ENCODE results near the gene TIGD4. TPM values are rescaled to one million over a fixed set of nuclear protein-coding genes. Genes with fewer than 3 reads are reported as not detected.

The TIGD4 gene
- total and polyA plus RNA-seq, 2 of the 13 experiments (the other 11 are each of a cell fraction or from before 2014, with no cell fraction given), result 0.15 to 0.62 TPM

GRCh38 chr4:152779513-152780266 is at the start of gene TIGD4, which contains the start of gene ARFIP1 (continued):
- TF ChIP-seq, protein P1, sequence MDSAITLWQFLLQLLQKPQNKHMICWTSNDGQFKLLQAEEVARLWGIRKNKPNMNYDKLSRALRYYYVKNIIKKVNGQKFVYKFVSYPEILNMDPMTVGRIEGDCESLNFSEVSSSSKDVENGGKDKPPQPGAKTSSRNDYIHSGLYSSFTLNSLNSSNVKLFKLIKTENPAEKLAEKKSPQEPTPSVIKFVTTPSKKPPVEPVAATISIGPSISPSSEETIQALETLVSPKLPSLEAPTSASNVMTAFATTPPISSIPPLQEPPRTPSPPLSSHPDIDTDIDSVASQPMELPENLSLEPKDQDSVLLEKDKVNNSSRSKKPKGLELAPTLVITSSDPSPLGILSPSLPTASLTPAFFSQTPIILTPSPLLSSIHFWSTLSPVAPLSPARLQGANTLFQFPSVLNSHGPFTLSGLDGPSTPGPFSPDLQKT (CRISPR knock-in tag; IDR thresholded peaks at IDR 0.05; ENCODE audit: borderline replicate concordance), result no peak
- TF ChIP-seq ZBTB38 (CRISPR knock-in tag; IDR thresholded peaks at IDR 0.05), result no peak; the same call in 1 of the 2 replicates
- no peak for TF ChIP-seq TEAD2 (CRISPR knock-in tag; IDR thresholded peaks at IDR 0.05)
- TF ChIP-seq, protein P2, sequence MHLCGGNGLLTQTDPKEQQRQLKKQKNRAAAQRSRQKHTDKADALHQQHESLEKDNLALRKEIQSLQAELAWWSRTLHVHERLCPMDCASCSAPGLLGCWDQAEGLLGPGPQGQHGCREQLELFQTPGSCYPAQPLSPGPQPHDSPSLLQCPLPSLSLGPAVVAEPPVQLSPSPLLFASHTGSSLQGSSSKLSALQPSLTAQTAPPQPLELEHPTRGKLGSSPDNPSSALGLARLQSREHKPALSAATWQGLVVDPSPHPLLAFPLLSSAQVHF (CRISPR knock-in tag; IDR thresholded peaks at IDR 0.05), result no peak
- peak; percentile 87 for TF ChIP-seq CREB1 (IDR thresholded peaks at IDR 0.05)
- TF ChIP-seq CREB1 (CRISPR knock-in tag; IDR thresholded peaks at IDR 0.05), result peak; percentile 92
- no peak; the same call in 1 of the 2 replicates for TF ChIP-seq ARID3A (IDR thresholded peaks at IDR 0.05; ENCODE audit: low read depth, low read length)
- peak; percentile 63; the same call in 1 of the 2 replicates for TF ChIP-seq MTF2 (CRISPR knock-in tag; IDR thresholded peaks at IDR 0.05; ENCODE audit: borderline replicate concordance)
- TF ChIP-seq ZNF124 (CRISPR knock-in tag; IDR thresholded peaks at IDR 0.05), result no peak
- no peak for TF ChIP-seq ZNF720 (CRISPR knock-in tag; IDR thresholded peaks at IDR 0.05)
- no peak for TF ChIP-seq NFE2 (CRISPR knock-in tag; IDR thresholded peaks at IDR 0.05)
- TF ChIP-seq TBP (CRISPR knock-in tag; IDR thresholded peaks at IDR 0.05), result no peak
- no peak; the same call in 1 of the 2 replicates for TF ChIP-seq ZFP41 (CRISPR knock-in tag; IDR thresholded peaks at IDR 0.05; ENCODE audit: borderline replicate concordance)
- no peak for TF ChIP-seq CAMTA2 (CRISPR knock-in tag; IDR thresholded peaks at IDR 0.05; ENCODE audit: borderline replicate concordance)
- peak; percentile 59; the same call in 1 of the 2 replicates for TF ChIP-seq KDM5B (CRISPR knock-in tag; IDR thresholded peaks at IDR 0.05; ENCODE audit: borderline replicate concordance)
- TF ChIP-seq ZNF607 (CRISPR knock-in tag; IDR thresholded peaks at IDR 0.05; ENCODE audit: borderline replicate concordance), result peak; percentile 44
- peak; percentile 80; the same call in 1 of the 2 replicates for TF ChIP-seq SALL1 (CRISPR knock-in tag; IDR thresholded peaks at IDR 0.05)
- TF ChIP-seq HOXA9 (CRISPR knock-in tag; IDR thresholded peaks at IDR 0.05; ENCODE audit: borderline replicate concordance), result no peak
- TF ChIP-seq IRF9 (CRISPR knock-in tag; IDR thresholded peaks at IDR 0.05; ENCODE audit: borderline replicate concordance), result peak; percentile 55; the same call in 1 of the 2 replicates
- TF ChIP-seq POGZ (CRISPR knock-in tag; IDR thresholded peaks at IDR 0.05), result peak; percentile 97
- no peak for TF ChIP-seq NFE2L2 (IDR thresholded peaks at IDR 0.05; ENCODE audit: low read length)
- TF ChIP-seq RFX5 (IDR thresholded peaks at IDR 0.05; ENCODE audit: low read depth, low read length), result no peak; the same call in 1 of the 2 replicates
- peak; percentile 83; the same call in 1 of the 2 replicates for TF ChIP-seq ETV5 (CRISPR knock-in tag; IDR thresholded peaks at IDR 0.05; ENCODE audit: borderline replicate concordance)
- no peak for TF ChIP-seq TRIM24 (CRISPR knock-in tag; IDR thresholded peaks at IDR 0.05)
- peak; percentile 71 for TF ChIP-seq ZBTB25 (CRISPR knock-in tag; IDR thresholded peaks at IDR 0.05)
- TF ChIP-seq KDM1A (CRISPR knock-in tag; IDR thresholded peaks at IDR 0.05), result 0 out of 2 replicates have a peak, but pooled peaks have one; percentile 52
